ENCODE measurements around the gene DDR1.
"Not testable (repeated sequence)": the region's sequence is repeated elsewhere in the genome, so short reads cannot be mapped to it uniquely, and the experiment has no call there.

DDR1 gene

GRCh38 chr6:30922447-30922852 is 38.1 kb downstream of the DDR1 start:
- no peak for DNase-seq

GRCh38 chr6:30924040-30924627 is 39.8 kb downstream of the DDR1 start:
- not testable (repeated sequence) for DNase-seq

GRCh38 chr6:30926644-30927043 is 42.3 kb downstream of the DDR1 start:
- DNase-seq = no peak

GRCh38 chr6:30927080-30927479 is 42.8 kb downstream of the DDR1 start:
- DNase-seq = not testable (repeated sequence)

GRCh38 chr6:30928677-30929076 is 44.4 kb downstream of the DDR1 start:
- DNase-seq = no peak

GRCh38 chr6:30930506-30930905 is 46.2 kb downstream of the DDR1 start:
- DNase-seq = no peak

GRCh38 chr6:30931272-30931671 is 47.0 kb downstream of the DDR1 start:
- no peak for DNase-seq

GRCh38 chr6:30931969-30932645 is 47.8 kb downstream of the DDR1 start, which contains the start of gene SFTA2:
Gene SFTA2 (minus strand): TSS chr6:30932170. CDS start chr6:30932096, 74 bp downstream.
- DNase-seq = no peak

- DNase-seq = no peak
Observed at GRCh38 chr6:30932665-30933365, 48.5 kb downstream of the DDR1 start.

GRCh38 chr6:30935018-30935417 is 50.7 kb downstream of the DDR1 start:
- no peak for DNase-seq

- no peak for DNase-seq
Observed at GRCh38 chr6:30937265-30937664, 52.9 kb downstream of the DDR1 start.

- DNase-seq = no peak
Observed at GRCh38 chr6:30938730-30939129, 54.4 kb downstream of the DDR1 start.

GRCh38 chr6:30939473-30939872 is 55.2 kb downstream of the DDR1 start:
- DNase-seq = no peak

GRCh38 chr6:30940361-30940986 is 56.2 kb downstream of the DDR1 start, which contains the start of gene MUCL3:
Gene MUCL3 (plus strand): TSS chr6:30940973. CDS start chr6:30941000, 27 bp downstream.
- DNase-seq = no peak

GRCh38 chr6:30942338-30943060 is 58.2 kb downstream of the DDR1 start:
- DNase-seq = no peak

GRCh38 chr6:30944051-30944450 is 59.7 kb downstream of the DDR1 start:
- DNase-seq = no peak

- DNase-seq = no peak
Observed at GRCh38 chr6:30945281-30945680, 61.0 kb downstream of the DDR1 start.

- no peak for DNase-seq
Observed at GRCh38 chr6:30947231-30947630, 62.9 kb downstream of the DDR1 start.

GRCh38 chr6:30948811-30949210 is 64.5 kb downstream of the DDR1 start:
- DNase-seq = no peak

Measured in central memory CD4-positive, alpha-beta T cell (primary cell).